K562 (cell line): ENCODE results near the gene PSMB10. TPM values are rescaled to one million over a fixed set of nuclear protein-coding genes. Genes with fewer than 3 reads are reported as not detected.

Experiments used
- CHD2 ChIP-seq: IDR thresholded peaks from 2 replicates; pipeline ENCODE4 v1.6.1; 2011; ENCODE audit warnings: low read depth, low read length
- CREB3L1 ChIP-seq: fragments of 450-650 bp; IDR thresholded peaks from 2 replicates; pipeline ENCODE4 v1.6.1; 2014; ENCODE audit warnings: low read depth, mild to moderate bottlenecking, moderate library complexity, borderline replicate concordance
- KDM2B ChIP-seq: fragments of 250-450 bp; sonication (Bioruptor Pico); IDR thresholded peaks from 2 replicates; pipeline ENCODE4 v1.8.0; 2021; ENCODE audit warnings: mild to moderate bottlenecking, moderate library complexity
- PRPF4 ChIP-seq: fragments of 200-400 bp; formaldehyde crosslinking; IDR thresholded peaks from one replicate; pipeline ENCODE4 v1.6.1; 2017; ENCODE audit warnings: low read length, low read depth, mild to moderate bottlenecking; ENCODE audit not compliant: insufficient read depth, poor library complexity, severe bottlenecking
- SPI1 ChIP-seq: IDR thresholded peaks from 2 replicates; pipeline ENCODE4 v1.6.1; 2011; ENCODE audit warnings: low read depth, low read length, control low read depth, borderline replicate concordance
- YBX1 ChIP-seq: fragments of 450-650 bp; IDR thresholded peaks from 2 replicates; pipeline ENCODE4 v1.7.1; 2016; ENCODE audit warnings: mild to moderate bottlenecking
- YY1 ChIP-seq, 3 experiments: IDR thresholded peaks; 2 replicates each; pipeline ENCODE4 v1.6.1; 2011; ENCODE audit warnings: low read length in 2 of 3, mild to moderate bottlenecking in 2 of 3, moderate library complexity in 2 of 3, borderline replicate concordance in 1 of 3, control low read depth in 1 of 3, low read depth in 1 of 3; ENCODE audit not compliant: insufficient read depth in 3 of 3, insufficient replicate concordance in 2 of 3, control insufficient read depth in 1 of 3, insufficient read length in 1 of 3; ENCODE audit errors: extremely low read depth in 1 of 3
- ZBTB11 ChIP-seq, 3 experiments: fragments of 200-800 bp in 1 of 3; fragments of 250-450 bp in 1 of 3; fragments of 450-650 bp in 1 of 3; sonication (Bioruptor Pico) in 1 of 3; sonication (Bioruptor generic) in 1 of 3; formaldehyde crosslinking in 1 of 3; IDR thresholded peaks; 2 replicates each; pipeline versions ENCODE4 v1.6.1 to v1.8.0; 2016 to 2022; ENCODE audit warnings: mild to moderate bottlenecking in 2 of 3, missing genetic modification characterization in 2 of 3, missing compliant biosample characterization in 1 of 3, moderate library complexity in 1 of 3
- polyA plus RNA-seq, 8 experiments: library from polyadenylated mRNA; depleted of rRNA in 4 of 8; stranded (reverse) in 5 of 8; unstranded in 3 of 8; fragments of >200 nt; fragmentation: Nextera tagmentation in 2 of 8; fragmentation: Illumina TruSeq in 1 of 8; extraction: Ambion mirVana in 2 of 8; extraction: Trizol in 1 of 8; gene quantifications; 2 replicates each; pipeline versions ENCODE4 v1.2.1 to v1.2.3, GENCODE V29; 2011 to 2014; ENCODE audit warnings: inconsistent platforms in 1 of 8, missing spikeins in 1 of 8
- total RNA-seq, 7 experiments: library from RNA; depleted of rRNA in 6 of 7; stranded (reverse); fragments of >200 nt in 6 of 7; fragmentation: Illumina TruSeq in 2 of 7; extraction: Trizol in 2 of 7; gene quantifications; 2 replicates each; pipeline versions ENCODE4 v1.2.1 to v1.2.3, GENCODE V29; 2011 to 2021; ENCODE audit warnings: low replicate concordance in 1 of 7
- TF ChIP-seq, protein P1 (sequence below), 2 experiments: fragments of 450-650 bp in 1 of 2; sonication (generic) in 1 of 2; formaldehyde crosslinking in 1 of 2; IDR thresholded peaks; 2 replicates each; pipeline versions ENCODE4 v1.7.1 to v1.9.0; 2016 to 2022; ENCODE audit warnings: inconsistent platforms in 1 of 2, mild to moderate bottlenecking in 1 of 2, missing genetic modification reagents in 1 of 2
- TF ChIP-seq, protein P2 (sequence below): sonication (generic); formaldehyde crosslinking; IDR thresholded peaks from 2 replicates; pipeline ENCODE4 v1.9.0; 2022; ENCODE audit warnings: mild to moderate bottlenecking, missing genetic modification reagents

The PSMB10 gene
- total and polyA plus RNA-seq, 9 of the 15 experiments (the other 6 are each of a cell fraction or from before 2014, with no cell fraction given): 11.7 to 105 (median 51.0) TPM

GRCh38 chr16:67967958-67968399 is 31.3 kb upstream of the PSMB10 start (continued):
- TF ChIP-seq, protein P1, sequence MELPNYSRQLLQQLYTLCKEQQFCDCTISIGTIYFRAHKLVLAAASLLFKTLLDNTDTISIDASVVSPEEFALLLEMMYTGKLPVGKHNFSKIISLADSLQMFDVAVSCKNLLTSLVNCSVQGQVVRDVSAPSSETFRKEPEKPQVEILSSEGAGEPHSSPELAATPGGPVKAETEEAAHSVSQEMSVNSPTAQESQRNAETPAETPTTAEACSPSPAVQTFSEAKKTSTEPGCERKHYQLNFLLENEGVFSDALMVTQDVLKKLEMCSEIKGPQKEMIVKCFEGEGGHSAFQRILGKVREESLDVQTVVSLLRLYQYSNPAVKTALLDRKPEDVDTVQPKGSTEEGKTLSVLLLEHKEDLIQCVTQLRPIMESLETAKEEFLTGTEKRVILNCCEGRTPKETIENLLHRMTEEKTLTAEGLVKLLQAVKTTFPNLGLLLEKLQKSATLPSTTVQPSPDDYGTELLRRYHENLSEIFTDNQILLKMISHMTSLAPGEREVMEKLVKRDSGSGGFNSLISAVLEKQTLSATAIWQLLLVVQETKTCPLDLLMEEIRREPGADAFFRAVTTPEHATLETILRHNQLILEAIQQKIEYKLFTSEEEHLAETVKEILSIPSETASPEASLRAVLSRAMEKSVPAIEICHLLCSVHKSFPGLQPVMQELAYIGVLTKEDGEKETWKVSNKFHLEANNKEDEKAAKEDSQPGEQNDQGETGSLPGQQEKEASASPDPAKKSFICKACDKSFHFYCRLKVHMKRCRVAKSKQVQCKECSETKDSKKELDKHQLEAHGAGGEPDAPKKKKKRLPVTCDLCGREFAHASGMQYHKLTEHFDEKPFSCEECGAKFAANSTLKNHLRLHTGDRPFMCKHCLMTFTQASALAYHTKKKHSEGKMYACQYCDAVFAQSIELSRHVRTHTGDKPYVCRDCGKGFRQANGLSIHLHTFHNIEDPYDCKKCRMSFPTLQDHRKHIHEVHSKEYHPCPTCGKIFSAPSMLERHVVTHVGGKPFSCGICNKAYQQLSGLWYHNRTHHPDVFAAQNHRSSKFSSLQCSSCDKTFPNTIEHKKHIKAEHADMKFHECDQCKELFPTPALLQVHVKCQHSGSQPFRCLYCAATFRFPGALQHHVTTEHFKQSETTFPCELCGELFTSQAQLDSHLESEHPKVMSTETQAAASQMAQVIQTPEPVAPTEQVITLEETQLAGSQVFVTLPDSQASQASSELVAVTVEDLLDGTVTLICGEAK (IDR thresholded peaks at IDR 0.05): 0 out of 2 replicates have a peak, but pooled peaks have one; percentile 37
- TF ChIP-seq, protein P1 (CRISPR knock-in tag; IDR thresholded peaks at IDR 0.05): no peak
- TF ChIP-seq, protein P2, sequence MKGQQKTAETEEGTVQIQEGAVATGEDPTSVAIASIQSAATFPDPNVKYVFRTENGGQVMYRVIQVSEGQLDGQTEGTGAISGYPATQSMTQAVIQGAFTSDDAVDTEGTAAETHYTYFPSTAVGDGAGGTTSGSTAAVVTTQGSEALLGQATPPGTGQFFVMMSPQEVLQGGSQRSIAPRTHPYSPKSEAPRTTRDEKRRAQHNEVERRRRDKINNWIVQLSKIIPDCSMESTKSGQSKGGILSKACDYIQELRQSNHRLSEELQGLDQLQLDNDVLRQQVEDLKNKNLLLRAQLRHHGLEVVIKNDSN (CRISPR knock-in tag): no peak
- TF ChIP-seq CHD2 (no peak), PRPF4 (no peak), KDM2B (CRISPR knock-in tag) (0 out of 2 replicates have a peak, but pooled peaks have one; percentile 60), SPI1 (0 out of 2 replicates have a peak, but pooled peaks have one; percentile 23), ZBTB11 (CRISPR knock-in tag; IDR thresholded peaks at IDR 0.05) (0 out of 6 replicates have a peak, but pooled peaks of 1 of the 3 experiments have one; percentile 41), YY1 (IDR thresholded peaks at IDR 0.05; ENCODE audit: borderline replicate concordance in 1 of 3, control insufficient read depth in 1 of 3, extremely low read depth in 1 of 3, insufficient read depth in 3 of 3, insufficient read length in 1 of 3, insufficient replicate concordance in 2 of 3, low read depth in 1 of 3, low read length in 2 of 3) (peak in 1 of 3 experiments; percentile 15), YBX1 (no peak), CREB3L1 (peak; percentile 85)
